ENCODE results near the gene ELK4. TPM values are rescaled to one million over a fixed set of nuclear protein-coding genes. Genes with fewer than 3 reads are reported as not detected.

ELK4 gene
- total RNA-seq, 2 donors from 2014 or later, result 20.2 to 34.4 TPM

- peaks cover 5 to 58% of the 10 kb centered on the region in 2 donors for H3K4me1 ChIP-seq (ENCODE audit: control insufficient read depth in 1 of 2, low read depth in 2 of 2)
- H3K27me3 ChIP-seq (replicated peaks; ENCODE audit: insufficient read depth), result no peaks in the 10 kb centered on the region
- H3K27ac ChIP-seq, result no peak overlapping the region
- no peak overlapping the region for H3K4me3 ChIP-seq
- H3K36me3 ChIP-seq, result no peaks in the 10 kb centered on the region
- no peak for DNase-seq (ENCODE audit: low spot score)
- H3K9me3 ChIP-seq, result no peaks in the 10 kb centered on the region
- no peak for ATAC-seq (ENCODE audit: insufficient number of reproducible peaks, low FRiP score, low read depth)
- no peak for TF ChIP-seq CTCF (IDR thresholded peaks at IDR 0.05)
Observed at GRCh38 chr1:205667909-205668643, 36.3 kb upstream of the ELK4 start.

- Histone ChIP-seq H3K27me3 (replicated peaks; ENCODE audit: insufficient read depth) (no peaks in the 10 kb centered on the region), H3K27ac (no peak overlapping the region), H3K4me3 (no peak overlapping the region), H3K9me3 (no peaks in the 10 kb centered on the region), H3K4me1 (ENCODE audit: control insufficient read depth in 1 of 2, low read depth in 2 of 2) (peaks cover 5 to 46% of the 10 kb centered on the region in 2 donors), H3K36me3 (no peaks in the 10 kb centered on the region)
- no peak for TF ChIP-seq CTCF (IDR thresholded peaks at IDR 0.05)
- ATAC-seq (ENCODE audit: insufficient number of reproducible peaks, low FRiP score, low read depth) (no peak), DNase-seq (ENCODE audit: low spot score) (no peak)
Observed at GRCh38 chr1:205666372-205667166, 34.8 kb upstream of the ELK4 start.

- no peak overlapping the region for H3K4me3 ChIP-seq
- DNase-seq (ENCODE audit: low spot score), result no peak
- H3K9me3 ChIP-seq, result no peaks in the 10 kb centered on the region
- no peak for TF ChIP-seq CTCF (IDR thresholded peaks at IDR 0.05)
- no peak overlapping the region for H3K27ac ChIP-seq
- no peak for ATAC-seq (ENCODE audit: insufficient number of reproducible peaks, low FRiP score, low read depth)
- H3K27me3 ChIP-seq (replicated peaks; ENCODE audit: insufficient read depth), result no peaks in the 10 kb centered on the region
- peaks cover 5 to 39% of the 10 kb centered on the region in 2 donors for H3K4me1 ChIP-seq (ENCODE audit: control insufficient read depth in 1 of 2, low read depth in 2 of 2)
- H3K36me3 ChIP-seq, result no peaks in the 10 kb centered on the region
Observed at GRCh38 chr1:205665201-205666045, 33.6 kb upstream of the ELK4 start.

GRCh38 chr1:205664399-205665017, 32.7 kb upstream of the ELK4 start:
- H3K27ac ChIP-seq, result no peak overlapping the region
- no peak for DNase-seq (ENCODE audit: low spot score)
- TF ChIP-seq CTCF (IDR thresholded peaks at IDR 0.05), result no peak
- no peaks in the 10 kb centered on the region for H3K27me3 ChIP-seq (replicated peaks; ENCODE audit: insufficient read depth)
- H3K9me3 ChIP-seq, result no peaks in the 10 kb centered on the region
- H3K36me3 ChIP-seq, result no peaks in the 10 kb centered on the region
- ATAC-seq (ENCODE audit: insufficient number of reproducible peaks, low FRiP score, low read depth), result no peak
- H3K4me1 ChIP-seq (ENCODE audit: control insufficient read depth in 1 of 2, low read depth in 2 of 2), result peaks cover 5 to 36% of the 10 kb centered on the region in 2 donors
- no peak overlapping the region for H3K4me3 ChIP-seq
